B cell (primary cell): ENCODE measurements around the gene E2F3.

Source experiments
- CTCF ChIP-seq: fragments of 200-600 bp; IDR thresholded peaks from one replicate; pipeline ENCODE4 v1.8.0; 2022; ENCODE audit warnings: antibody characterized with exemption, mild to moderate bottlenecking
- EZH2 ChIP-seq: IDR thresholded peaks from 2 replicates; pipeline ENCODE4 v1.6.1; 2012; ENCODE audit warnings: borderline replicate concordance, low read depth, mild to moderate bottlenecking, moderate library complexity, low read length; ENCODE audit not compliant: insufficient read depth, poor library complexity, severe bottlenecking

DNA sequence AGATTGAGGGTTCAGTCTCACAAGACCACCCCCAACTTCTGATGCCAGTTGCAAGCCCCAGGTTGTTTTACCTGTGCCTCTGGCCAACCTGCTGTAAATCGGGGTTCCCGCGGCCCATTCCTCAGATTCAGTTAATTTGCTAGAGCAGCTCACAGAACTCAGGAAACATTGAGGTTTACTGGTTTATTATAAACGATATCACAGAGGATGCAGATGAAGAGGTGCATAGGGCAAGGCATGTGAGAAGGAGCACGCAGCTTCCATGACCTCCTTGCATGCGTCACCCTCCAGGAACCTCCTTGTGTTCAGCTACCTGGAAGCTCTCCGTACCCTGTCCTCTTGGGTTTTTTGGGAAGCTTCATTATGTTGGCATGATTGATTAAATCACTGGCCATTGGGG is 66.5 kb downstream of the E2F3 start:
- TF ChIP-seq CTCF (no peak), EZH2 (no peak)
